ENCODE measurements around the gene MTA3. TPM values are rescaled to one million over a fixed set of nuclear protein-coding genes. Genes with fewer than 3 reads are reported as not detected.

MTA3 gene
- polyA plus RNA-seq, 1 donor from 2014 or later: 11.2 TPM

- no peak for TF ChIP-seq POLR2AphosphoS5 (IDR thresholded peaks at IDR 0.05)
- TF ChIP-seq EZH2 (IDR thresholded peaks at IDR 0.05; ENCODE audit: borderline replicate concordance, insufficient read depth, low read length, poor library complexity, severe bottlenecking): no peak
- TF ChIP-seq TAF1 (IDR thresholded peaks at IDR 0.05; ENCODE audit: low read depth): no peak
- no peak for TF ChIP-seq EP300 (conservative IDR thresholded peaks at IDR 0.05; ENCODE audit: poor library complexity, severe bottlenecking)
- no peak overlapping the region for H3K27ac ChIP-seq (ENCODE audit: low read length)
- no peak overlapping the region for H3K4me2 ChIP-seq (ENCODE audit: low read length)
- peaks cover 3% of the 10 kb centered on the region for H3K9me3 ChIP-seq (ENCODE audit: low read length)
- no peak overlapping the region for H2AFZ ChIP-seq (ENCODE audit: low read depth, low read length)
- no peaks in the 10 kb centered on the region for H3K9me2 ChIP-seq (ENCODE audit: insufficient read depth, low read length)
- no peaks in the 10 kb centered on the region for H3K79me2 ChIP-seq (replicated peaks; ENCODE audit: insufficient read depth, low read length)
- no peaks in the 10 kb centered on the region for H4K20me1 ChIP-seq (ENCODE audit: insufficient read depth)
- no peak overlapping the region for H3K4me3 ChIP-seq (ENCODE audit: low read length)
- no peaks in the 10 kb centered on the region for H3K36me3 ChIP-seq (ENCODE audit: insufficient read depth, low read length)
- H3K9ac ChIP-seq (ENCODE audit: low read length): no peak overlapping the region
- no peaks in the 10 kb centered on the region for H3K27me3 ChIP-seq (ENCODE audit: insufficient read depth, low read depth, low read length)
- H3F3A ChIP-seq (ENCODE audit: insufficient read depth, low read length, poor library complexity, severe bottlenecking): no peaks in the 10 kb centered on the region
These were observed 168.3 kb downstream of the MTA3 start for GRCh38 chr2:42736598-42737322.

- H3K27ac ChIP-seq (ENCODE audit: low read length): no peak overlapping the region
- no peaks in the 10 kb centered on the region for H3K9me2 ChIP-seq (ENCODE audit: insufficient read depth, low read length)
- H3K79me2 ChIP-seq (replicated peaks; ENCODE audit: insufficient read depth, low read length): no peaks in the 10 kb centered on the region
- no peak overlapping the region for H2AFZ ChIP-seq (ENCODE audit: low read depth, low read length)
- no peaks in the 10 kb centered on the region for H3K36me3 ChIP-seq (ENCODE audit: insufficient read depth, low read length)
- H3K4me3 ChIP-seq (ENCODE audit: low read length): no peak overlapping the region
- H3K4me2 ChIP-seq (ENCODE audit: low read length): no peak overlapping the region
- no peaks in the 10 kb centered on the region for H4K20me1 ChIP-seq (ENCODE audit: insufficient read depth)
- peaks cover 3% of the 10 kb centered on the region for H3K9me3 ChIP-seq (ENCODE audit: low read length)
- no peaks in the 10 kb centered on the region for H3F3A ChIP-seq (ENCODE audit: insufficient read depth, low read length, poor library complexity, severe bottlenecking)
- no peaks in the 10 kb centered on the region for H3K27me3 ChIP-seq (ENCODE audit: insufficient read depth, low read depth, low read length)
- H3K9ac ChIP-seq (ENCODE audit: low read length): no peak overlapping the region
- TF ChIP-seq MXI1 (conservative IDR thresholded peaks at IDR 0.05; ENCODE audit: poor library complexity, severe bottlenecking): no peak
- TF ChIP-seq EZH2 (IDR thresholded peaks at IDR 0.05; ENCODE audit: borderline replicate concordance, insufficient read depth, low read length, poor library complexity, severe bottlenecking): no peak
These were observed 172.7 kb downstream of the MTA3 start for GRCh38 chr2:42741140-42741539.

GRCh38 chr2:42742740-42743658 is 174.6 kb downstream of the MTA3 start:
- H3K79me2 ChIP-seq (replicated peaks; ENCODE audit: insufficient read depth, low read length): no peaks in the 10 kb centered on the region
- H3K9me2 ChIP-seq (ENCODE audit: insufficient read depth, low read length): no peaks in the 10 kb centered on the region
- no peak overlapping the region for H3K9ac ChIP-seq (ENCODE audit: low read length)
- no peaks in the 10 kb centered on the region for H3F3A ChIP-seq (ENCODE audit: insufficient read depth, low read length, poor library complexity, severe bottlenecking)
- H4K20me1 ChIP-seq (ENCODE audit: insufficient read depth): no peaks in the 10 kb centered on the region
- H3K4me3 ChIP-seq (ENCODE audit: low read length): no peak overlapping the region
- peaks cover 3% of the 10 kb centered on the region for H3K9me3 ChIP-seq (ENCODE audit: low read length)
- no peak for TF ChIP-seq POLR2AphosphoS5 (IDR thresholded peaks at IDR 0.05)
- no peak for TF ChIP-seq EZH2 (IDR thresholded peaks at IDR 0.05; ENCODE audit: borderline replicate concordance, insufficient read depth, low read length, poor library complexity, severe bottlenecking)
- TF ChIP-seq RAD21 (conservative IDR thresholded peaks at IDR 0.05): no peak
- no peak for TF ChIP-seq SMC3 (conservative IDR thresholded peaks at IDR 0.05; ENCODE audit: poor library complexity)
- TF ChIP-seq TAF1 (IDR thresholded peaks at IDR 0.05; ENCODE audit: low read depth): no peak
- TF ChIP-seq MXI1 (conservative IDR thresholded peaks at IDR 0.05; ENCODE audit: poor library complexity, severe bottlenecking): no peak
- TF ChIP-seq CTCF (IDR thresholded peaks at IDR 0.05; ENCODE audit: poor library complexity, severe bottlenecking): no peak
- no peaks in the 10 kb centered on the region for H3K27me3 ChIP-seq (ENCODE audit: insufficient read depth, low read depth, low read length)
- no peak overlapping the region for H3K4me2 ChIP-seq (ENCODE audit: low read length)
- no peak overlapping the region for H3K27ac ChIP-seq (ENCODE audit: low read length)
- H3K36me3 ChIP-seq (ENCODE audit: insufficient read depth, low read length): no peaks in the 10 kb centered on the region
- H2AFZ ChIP-seq (ENCODE audit: low read depth, low read length): no peak overlapping the region

All from neural cell (in vitro differentiated cells).